Umbilical cord (tissue), 2 donors: ENCODE results near the gene SORCS3. TPM values are rescaled to one million over a fixed set of nuclear protein-coding genes. Genes with fewer than 3 reads are reported as not detected.

Source experiments
- DNase-seq: peaks from one replicate; pipeline ENCODE4 v3.0.0-alpha.2; 2015; ENCODE audit warnings: low spot score
- total RNA-seq: library from RNA; depleted of rRNA; stranded (reverse); fragments of >200 nt; gene quantifications from one replicate; pipeline ENCODE4 v1.2.3, GENCODE V29; 2014; ENCODE audit warnings: low replicate concordance; ENCODE audit not compliant: insufficient read depth

Gene SORCS3
- total RNA-seq, 1 donor from 2014 or later: 0.48 TPM

GRCh38 chr10:104913390-104913789, 272.3 kb downstream of the SORCS3 start:
- DNase-seq: no peak

- DNase-seq: no peak
Observed at GRCh38 chr10:104920476-104920875, 279.4 kb downstream of the SORCS3 start.

GRCh38 chr10:104921763-104922162, 280.7 kb downstream of the SORCS3 start:
- no peak for DNase-seq

DNA sequence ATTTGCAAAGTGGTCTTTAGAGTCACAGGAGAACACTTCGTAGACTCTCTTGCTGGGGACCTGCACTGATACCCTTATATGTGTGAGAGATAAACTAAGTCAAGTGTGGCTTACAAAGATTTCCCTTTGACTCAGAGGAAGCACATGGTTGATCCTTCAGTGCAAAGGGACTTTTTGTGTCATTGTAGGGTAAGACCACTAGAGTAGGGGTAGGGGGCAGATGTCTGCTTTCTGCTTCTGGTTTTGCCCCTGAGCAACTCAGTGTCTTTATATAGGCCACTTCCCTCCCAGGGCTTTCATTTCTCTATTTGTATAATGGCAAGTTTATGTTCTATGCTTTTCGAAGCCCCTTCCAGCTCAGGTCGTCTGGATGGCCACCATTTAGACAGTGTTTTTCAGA, 281.7 kb downstream of the SORCS3 start:
- DNase-seq: no peak

DNA sequence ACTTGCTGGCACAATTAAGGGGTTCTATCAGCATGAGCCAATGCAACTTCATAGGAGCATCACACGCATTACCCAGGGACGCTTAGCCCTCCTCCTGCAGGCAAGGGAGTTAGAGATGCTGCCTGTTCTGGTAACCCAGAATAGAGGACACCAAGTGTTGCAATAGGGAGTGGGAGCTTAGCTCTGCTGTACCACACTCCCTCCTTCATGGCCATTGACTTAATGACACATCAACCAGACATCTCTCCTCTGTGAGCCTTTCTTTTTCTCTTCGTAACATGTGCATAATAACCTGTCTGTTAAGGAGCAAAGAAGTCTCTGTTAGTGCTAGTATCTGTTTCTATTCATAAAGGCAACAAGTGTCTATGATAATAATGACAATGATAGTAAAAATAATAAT, 282.4 kb downstream of the SORCS3 start:
- no peak for DNase-seq

DNA sequence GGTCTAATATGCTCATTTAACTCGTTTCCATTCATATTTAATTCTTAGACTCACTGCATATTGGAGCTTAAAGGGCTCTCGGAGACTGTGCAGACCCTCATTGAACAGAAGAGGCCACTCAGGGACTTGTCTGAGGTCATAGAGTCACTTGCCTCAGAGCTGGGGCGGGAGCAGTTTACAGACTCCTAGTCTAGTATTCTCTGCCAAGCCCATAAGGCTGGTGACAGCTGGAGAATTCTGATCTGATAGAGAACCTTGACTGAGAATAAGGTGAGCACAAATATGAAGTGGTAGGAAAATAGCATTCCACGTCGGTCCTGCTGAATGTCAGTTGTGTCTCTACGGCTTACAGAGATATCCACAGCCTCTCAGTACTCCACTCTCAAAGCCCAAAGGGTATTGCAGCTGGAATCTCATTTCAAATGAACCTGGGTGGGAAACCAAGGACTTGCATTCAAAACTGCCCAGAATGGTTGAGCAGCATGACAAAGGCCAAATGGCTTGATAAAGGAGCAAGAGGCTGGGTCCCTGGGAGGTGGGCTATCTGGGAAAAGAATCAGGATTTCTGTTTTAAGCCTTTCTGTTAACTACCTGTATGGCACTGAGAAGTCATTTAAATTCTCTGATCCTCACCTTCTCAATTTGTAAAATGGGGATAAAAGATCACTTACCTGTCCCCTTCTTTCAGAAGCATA, 283.2 kb downstream of the SORCS3 start:
- no peak for DNase-seq

GRCh38 chr10:104925232-104925851, 284.3 kb downstream of the SORCS3 start:
- no peak for DNase-seq

- DNase-seq: no peak
Observed at GRCh38 chr10:104928734-104929133, 287.6 kb downstream of the SORCS3 start.

DNA sequence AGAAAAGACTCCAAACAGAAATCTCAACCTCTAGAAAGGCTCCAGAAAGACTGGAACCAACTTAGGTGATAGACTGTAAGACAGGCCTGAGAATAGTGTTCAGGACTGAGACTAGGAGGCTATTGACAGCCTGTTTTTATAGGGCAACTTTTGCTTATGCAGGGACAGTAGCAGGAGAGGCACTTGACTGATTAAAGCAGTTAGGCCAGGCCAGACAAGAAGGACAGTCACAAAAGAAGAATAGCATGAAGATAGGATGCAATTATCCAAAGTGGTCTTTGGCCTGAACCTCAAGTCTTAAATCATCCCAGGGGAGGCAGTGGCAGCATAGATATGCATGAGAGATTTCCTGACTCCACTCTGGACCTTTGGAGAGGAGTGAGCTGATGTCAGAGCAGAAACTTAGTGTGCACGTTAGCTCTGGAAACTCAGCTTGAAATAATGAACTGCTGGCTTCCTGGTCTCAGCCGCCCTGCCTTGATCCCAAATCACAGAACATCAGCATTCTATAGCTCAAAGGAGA, 290.6 kb downstream of the SORCS3 start:
- no peak for DNase-seq

- DNase-seq: no peak
Observed at GRCh38 chr10:104935656-104936055, 294.6 kb downstream of the SORCS3 start.

DNA sequence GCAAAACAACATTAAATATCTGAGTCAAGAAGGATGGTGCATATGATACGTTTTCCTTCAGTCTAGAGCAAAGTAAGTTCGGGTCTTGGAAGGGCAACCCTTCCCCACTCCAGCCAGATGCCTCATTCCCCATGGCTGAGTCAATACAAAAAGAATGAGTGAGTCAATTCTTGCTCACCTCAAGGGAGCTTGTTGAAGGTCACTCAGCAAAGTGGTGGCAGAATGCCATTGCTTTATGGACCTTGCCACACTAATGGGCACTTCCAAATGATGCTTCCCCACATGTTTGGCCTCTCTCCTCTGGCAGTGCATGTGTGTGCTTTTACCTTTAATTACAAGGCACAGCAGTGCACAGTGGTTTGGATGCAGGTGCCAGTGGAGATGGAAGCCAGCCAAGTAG, 296.5 kb downstream of the SORCS3 start:
- DNase-seq: no peak

DNA sequence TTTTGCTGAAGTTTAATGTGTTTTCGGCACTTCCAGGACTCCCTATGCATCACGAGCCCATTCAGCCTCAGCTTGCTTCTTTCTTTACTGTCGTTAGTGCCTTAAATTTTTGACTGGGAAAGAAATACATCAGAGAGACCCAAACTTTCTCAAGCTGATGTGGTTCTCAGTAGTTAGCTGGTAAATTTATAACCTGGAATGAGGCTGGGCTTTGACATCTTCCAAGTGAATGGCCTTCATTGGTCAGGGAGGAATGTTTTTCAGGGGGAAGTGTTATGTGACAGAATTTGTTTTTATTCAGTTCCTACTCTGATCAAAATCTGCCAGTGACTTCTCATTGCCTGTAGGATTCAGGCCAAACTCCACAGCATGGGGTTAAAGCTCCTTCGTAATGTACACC, 296.9 kb downstream of the SORCS3 start:
- no peak for DNase-seq

- DNase-seq: no peak
Observed at GRCh38 chr10:104941662-104942061, 300.6 kb downstream of the SORCS3 start.

DNA sequence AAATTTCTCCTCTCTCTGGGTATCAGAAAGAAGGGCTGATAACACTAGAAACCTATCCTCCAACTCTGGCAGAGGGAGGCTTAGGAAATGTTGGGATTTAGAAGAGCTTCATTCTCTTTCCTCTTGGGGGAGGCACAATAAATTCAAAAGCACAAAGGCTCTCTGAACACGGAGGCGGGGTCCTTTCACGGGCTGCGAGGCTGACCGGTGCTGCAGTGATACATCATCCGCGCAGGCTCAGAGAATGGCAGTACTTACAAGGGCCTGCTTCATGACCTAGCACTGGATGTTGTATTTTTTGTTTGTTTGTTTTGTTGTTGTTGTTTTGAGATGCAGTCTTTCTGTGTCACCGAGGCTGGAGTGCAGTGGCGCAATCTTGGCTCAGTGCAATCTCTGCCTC, 306.2 kb downstream of the SORCS3 start:
- no peak for DNase-seq

GRCh38 chr10:104957178-104957841, 316.2 kb downstream of the SORCS3 start:
- DNase-seq: no peak

DNA sequence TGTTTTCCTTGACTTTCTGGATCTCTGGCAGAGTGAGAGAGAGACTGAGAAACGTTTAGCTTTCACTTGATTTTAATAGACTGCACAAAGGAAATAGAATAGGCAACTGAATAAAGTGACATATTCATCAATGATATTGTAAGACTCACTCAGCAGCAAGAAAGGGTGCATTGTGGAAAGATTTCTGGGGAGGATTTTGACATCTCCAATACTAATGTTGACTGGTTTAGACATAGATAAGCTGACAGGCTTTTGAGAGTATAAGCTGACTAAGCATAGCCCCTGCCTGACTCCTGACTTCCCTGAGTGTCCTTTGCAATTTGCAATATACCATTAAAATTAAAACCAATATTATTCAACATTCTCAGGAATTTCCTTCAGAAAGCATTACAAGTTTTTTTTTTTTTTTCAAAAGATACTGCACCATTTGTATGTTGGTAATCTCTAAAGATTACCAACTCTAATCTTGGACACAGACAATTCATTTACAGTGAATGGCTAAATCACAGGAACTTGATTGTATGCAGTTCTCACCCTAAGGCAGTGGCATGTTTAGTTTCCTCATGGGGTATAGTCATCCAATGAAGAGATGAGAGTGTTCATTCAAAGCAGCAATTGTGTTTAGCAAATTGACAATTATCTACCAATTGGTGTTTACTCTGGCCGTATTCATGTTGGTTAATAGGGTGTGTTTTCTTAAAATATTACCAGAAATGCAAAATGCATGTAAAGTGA, 325.6 kb downstream of the SORCS3 start:
- DNase-seq: no peak

- DNase-seq: no peak
Observed at GRCh38 chr10:104980368-104980767, 339.3 kb downstream of the SORCS3 start.

- no peak for DNase-seq
Observed at GRCh38 chr10:104981995-104982394, 340.9 kb downstream of the SORCS3 start.

DNA sequence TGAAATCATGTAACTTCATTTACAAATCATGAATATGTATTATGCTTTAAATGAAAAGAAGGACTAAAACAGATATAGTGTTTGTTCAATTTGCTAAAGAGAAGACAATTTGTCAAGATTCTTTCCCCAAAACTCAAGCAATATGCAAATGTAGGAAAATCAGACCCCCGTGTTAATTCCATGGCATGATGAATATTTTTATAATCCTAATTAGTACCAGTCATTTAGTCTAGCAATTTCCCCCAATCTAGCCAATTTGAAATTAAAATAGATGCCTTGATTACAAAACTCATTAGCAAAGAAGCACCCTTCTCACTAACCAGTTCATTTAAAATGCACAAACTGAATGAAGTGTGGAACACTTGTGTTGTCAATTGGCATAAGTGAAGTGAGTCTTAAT, 347.6 kb downstream of the SORCS3 start:
- no peak for DNase-seq

- no peak for DNase-seq
Observed at GRCh38 chr10:104989880-104990279, 348.8 kb downstream of the SORCS3 start.

DNA sequence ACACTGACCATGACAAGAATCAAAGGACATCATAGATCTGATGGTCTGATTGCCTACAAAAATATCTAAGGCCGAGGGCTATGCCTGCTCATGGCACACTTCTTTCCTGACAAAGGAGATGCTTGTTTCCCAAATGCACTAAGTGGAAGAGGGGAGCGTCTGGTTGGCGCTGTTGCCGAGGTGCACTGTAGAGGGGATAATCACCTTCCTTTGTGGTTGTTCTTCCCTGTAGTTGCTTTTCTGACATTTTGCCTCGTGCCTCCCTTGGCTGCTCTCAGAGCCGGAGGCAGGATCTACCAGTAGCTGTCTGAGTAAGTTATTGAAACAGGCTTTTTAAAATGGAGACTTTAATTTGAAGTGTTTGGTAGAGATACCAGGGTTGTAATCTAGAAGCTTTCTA, 352.0 kb downstream of the SORCS3 start:
- no peak for DNase-seq

DNA sequence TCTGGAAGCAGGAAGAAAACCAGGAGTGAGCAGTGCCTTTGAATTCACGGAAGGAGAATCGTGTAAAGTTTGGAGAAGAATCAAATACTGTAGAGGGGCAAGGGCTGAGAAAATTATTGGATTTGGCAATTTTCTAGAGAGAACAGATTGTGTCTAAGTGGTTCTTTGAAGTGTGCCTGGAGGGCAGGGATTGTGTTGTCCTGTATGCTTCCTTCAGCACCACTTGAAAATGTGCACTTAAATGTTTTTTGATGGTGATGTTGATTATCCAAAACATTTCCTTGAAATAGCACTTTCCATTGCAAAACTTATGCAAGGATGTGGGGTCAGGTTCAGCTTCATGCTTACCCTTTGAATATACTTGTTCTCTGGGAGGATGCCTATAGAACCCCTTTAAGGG, 360.2 kb downstream of the SORCS3 start:
- no peak for DNase-seq
